GM18873 (cell line): ENCODE measurements around the gene LEAP2.
"Not testable (repeated sequence)": the region's sequence is repeated elsewhere in the genome, so short reads cannot be mapped to it uniquely, and the experiment has no call there.

Source experiments
- ATAC-seq: cut with Tn5 transposase; IDR thresholded peaks from one replicate; pipeline ENCODE4 v1.9.1; 2021; ENCODE audit warnings: mild to moderate bottlenecking, moderate library complexity, moderate number of reproducible peaks; ENCODE audit not compliant: unreplicated experiment, low FRiP score

The LEAP2 gene

GRCh38 chr5:132840313-132840712 lies 33.2 kb upstream of the LEAP2 start:
- no peak for ATAC-seq

- ATAC-seq: no peak
Observed at GRCh38 chr5:132840896-132841295, 32.6 kb upstream of the LEAP2 start.

- no peak for ATAC-seq
Observed at GRCh38 chr5:132841305-132841704, 32.2 kb upstream of the LEAP2 start.

- no peak for ATAC-seq
Observed at GRCh38 chr5:132848270-132848669, 25.2 kb upstream of the LEAP2 start.

- no peak for ATAC-seq
Observed at GRCh38 chr5:132849347-132849746, 24.1 kb upstream of the LEAP2 start.

- ATAC-seq: no peak
Observed at GRCh38 chr5:132850066-132850465, 23.4 kb upstream of the LEAP2 start.

- no peak for ATAC-seq
Observed at GRCh38 chr5:132853323-132853722, 20.1 kb upstream of the LEAP2 start.

- ATAC-seq: no peak
Observed at GRCh38 chr5:132853790-132854189, 19.7 kb upstream of the LEAP2 start.

GRCh38 chr5:132854301-132854700 lies 19.2 kb upstream of the LEAP2 start:
- ATAC-seq: no peak

- not testable (repeated sequence) for ATAC-seq
Observed at GRCh38 chr5:132854992-132855391, 18.5 kb upstream of the LEAP2 start.

GRCh38 chr5:132856011-132856410 lies 17.5 kb upstream of the LEAP2 start:
- ATAC-seq: no peak

GRCh38 chr5:132859889-132860437 lies 13.5 kb upstream of the LEAP2 start:
- ATAC-seq: no peak

GRCh38 chr5:132860742-132861141 lies 12.7 kb upstream of the LEAP2 start:
- no peak for ATAC-seq

- ATAC-seq: no peak
Observed at GRCh38 chr5:132865668-132866341, 7.7 kb upstream of the LEAP2 start.

GRCh38 chr5:132866342-132867045 lies 7.0 kb upstream of the LEAP2 start, which contains the start of the genes GDF9 and UQCRQ:
Gene GDF9 (minus strand): TSS chr5:132866469. CDS start chr5:132864533, 1,936 bp downstream.
Gene UQCRQ (plus strand): TSS chr5:132866642. CDS start chr5:132866882, 240 bp downstream.
- ATAC-seq: peak; percentile 98

- ATAC-seq: peak; percentile 3
Observed at GRCh38 chr5:132867046-132867451, 6.4 kb upstream of the LEAP2 start.

- ATAC-seq: no peak
Observed at GRCh38 chr5:132868754-132869153, 4.7 kb upstream of the LEAP2 start.

- no peak for ATAC-seq
Observed at GRCh38 chr5:132870801-132871200, 2.7 kb upstream of the LEAP2 start.

GRCh38 chr5:132871459-132872284 lies 1.8 kb upstream of the LEAP2 start:
- no peak for ATAC-seq

- no peak for ATAC-seq
Observed at GRCh38 chr5:132872788-132873118, 715 bp upstream of the LEAP2 start.

- ATAC-seq: no peak
Observed at GRCh38 chr5:132873930-132874271, 433 bp downstream of the LEAP2 start.
